GM10266 (cell line): ENCODE results near the gene MC3R.
"Not testable (repeated sequence)": the region's sequence is repeated elsewhere in the genome, so short reads cannot be mapped to it uniquely, and the experiment has no call there.

Experiments
- DNase-seq: peaks from one replicate; pipeline ENCODE4 v3.0.0; 2012; ENCODE audit errors: extremely low spot score
- CTCF ChIP-seq: IDR thresholded peaks from 2 replicates; pipeline ENCODE4 v1.5.1; 2012; ENCODE audit warnings: mild to moderate bottlenecking, low read depth; ENCODE audit not compliant: control insufficient read depth, insufficient read depth; ENCODE audit errors: missing control alignments

Gene MC3R

GRCh38 chr20:56211051-56211450 lies 37.5 kb upstream of the MC3R start:
- no peak for TF ChIP-seq CTCF
- DNase-seq = no peak

GRCh38 chr20:56212091-56212490 lies 36.4 kb upstream of the MC3R start:
- TF ChIP-seq CTCF = no peak
- DNase-seq = no peak

- no peak for DNase-seq
- TF ChIP-seq CTCF = no peak
Measured at GRCh38 chr20:56213321-56213720, 35.2 kb upstream of the MC3R start.

- no peak for DNase-seq
- no peak for TF ChIP-seq CTCF
Measured at GRCh38 chr20:56215115-56215514, 33.4 kb upstream of the MC3R start.

DNA sequence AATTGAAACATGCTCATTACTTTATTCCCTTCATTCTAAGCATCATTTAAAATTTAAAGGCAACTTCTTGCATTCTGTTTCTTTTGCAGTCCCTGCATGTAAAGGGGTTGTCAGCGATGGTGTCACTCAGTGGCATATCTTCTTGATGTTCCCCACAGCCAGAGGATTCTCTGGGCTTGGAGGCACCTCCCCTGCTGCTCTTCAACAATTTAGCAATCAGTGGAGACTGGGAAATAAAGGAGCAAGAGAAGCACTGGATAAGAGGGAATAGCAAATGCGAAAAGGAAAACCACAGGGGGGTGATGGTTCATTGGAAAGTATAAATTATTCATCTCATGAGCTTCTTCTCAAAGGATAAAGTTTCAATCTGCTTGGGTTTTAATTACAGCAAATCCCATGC lies 30.7 kb upstream of the MC3R start:
- no peak for TF ChIP-seq CTCF
- no peak for DNase-seq

GRCh38 chr20:56221186-56221585 lies 27.3 kb upstream of the MC3R start:
- not testable (repeated sequence) for DNase-seq

GRCh38 chr20:56222201-56222600 lies 26.3 kb upstream of the MC3R start:
- TF ChIP-seq CTCF = no peak

DNA sequence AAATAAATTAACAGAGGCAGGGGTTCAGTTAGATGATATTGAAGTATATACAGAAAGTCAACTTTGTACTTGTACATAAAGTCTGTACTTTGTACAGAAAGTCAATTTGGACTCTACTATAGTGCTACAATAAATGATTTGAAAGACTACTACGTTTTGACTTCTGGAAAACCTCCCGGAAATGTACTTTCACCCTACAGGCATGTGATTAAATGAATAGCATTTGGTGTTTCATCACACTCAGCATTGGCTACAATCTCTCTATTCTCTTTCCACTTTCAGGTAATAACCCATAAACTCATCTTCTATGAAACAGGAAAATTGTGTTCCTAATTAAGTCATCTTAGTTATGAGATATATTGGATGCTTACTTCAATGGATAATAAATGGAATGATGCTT lies 25.6 kb upstream of the MC3R start:
- DNase-seq = no peak
- no peak for TF ChIP-seq CTCF

More at GRCh38 chr20:56222201-56222600, 26.3 kb upstream of the MC3R start:
- DNase-seq = no peak
